K562 (cell line): Measurements from ENCODE around the gene C1RL.

Source experiments
- CTCF ChIP-seq, 3 experiments: IDR thresholded peaks in 2 of 3; conservative IDR thresholded peaks in 1 of 3; 2 replicates each; pipeline ENCODE4 v1.5.1; 2011 to 2012; ENCODE audit warnings: low read length in 3 of 3, mild to moderate bottlenecking in 3 of 3, control low read depth in 2 of 3, improper control_type of control experiment in 1 of 3, inconsistent platforms in 1 of 3, low read depth in 1 of 3, mixed read lengths in 1 of 3, moderate library complexity in 1 of 3; ENCODE audit not compliant: insufficient read depth in 2 of 3
- E2F5 ChIP-seq: sonication (generic); formaldehyde crosslinking; IDR thresholded peaks from 2 replicates; pipeline ENCODE4 v1.8.0; 2022; ENCODE audit warnings: mild to moderate bottlenecking, missing genetic modification reagents
- EHMT2 ChIP-seq: fragments of 450-650 bp; IDR thresholded peaks from 2 replicates; pipeline ENCODE4 v1.6.1; 2018; ENCODE audit warnings: antibody characterized with exemption
- FOXJ3 ChIP-seq: sonication (generic); formaldehyde crosslinking; IDR thresholded peaks from 2 replicates; pipeline ENCODE4 v1.4.0; 2020; ENCODE audit warnings: mild to moderate bottlenecking, missing genetic modification reagents
- IRF1 ChIP-seq: sonication (generic); formaldehyde crosslinking; IDR thresholded peaks from 2 replicates; pipeline ENCODE4 v1.8.0; 2022; ENCODE audit warnings: missing genetic modification reagents, mild to moderate bottlenecking, borderline replicate concordance
- MAFF ChIP-seq: IDR thresholded peaks from 2 replicates; pipeline ENCODE4 v1.6.1; 2012; ENCODE audit warnings: low read length, improper control_type of control experiment
- NCOA6 ChIP-seq: fragments of 450-650 bp; IDR thresholded peaks from 2 replicates; pipeline ENCODE4 v1.6.1; 2017; ENCODE audit warnings: mild to moderate bottlenecking
- NEUROD1 ChIP-seq: fragments of 150-350 bp; IDR thresholded peaks from 2 replicates; pipeline ENCODE4 v1.6.1; 2014; ENCODE audit warnings: borderline replicate concordance, low read length, low read depth; ENCODE audit not compliant: partially characterized antibody
- POU5F1 ChIP-seq: fragments of 150-350 bp; IDR thresholded peaks from 2 replicates; pipeline ENCODE4 v1.6.1; 2014; ENCODE audit warnings: borderline replicate concordance, low read length, low read depth, mild to moderate bottlenecking; ENCODE audit not compliant: partially characterized antibody
- TCF7 ChIP-seq: sonication (generic); IDR thresholded peaks from 2 replicates; pipeline ENCODE4 v1.6.1; 2016; ENCODE audit warnings: antibody characterized with exemption, borderline replicate concordance
- TCFL5 ChIP-seq: fragments of 250-450 bp; sonication (Bioruptor Pico); conservative IDR thresholded peaks from 2 replicates; pipeline ENCODE4 v1.6.1; 2021; ENCODE audit warnings: mild to moderate bottlenecking, moderate library complexity, matching md5 sums
- ZBTB17 ChIP-seq: fragments of 450-650 bp; formaldehyde crosslinking; IDR thresholded peaks from 2 replicates; pipeline ENCODE4 v1.4.0; 2020; ENCODE audit warnings: mild to moderate bottlenecking
- ZKSCAN8 ChIP-seq: fragments of 200-800 bp; sonication (Bioruptor generic); IDR thresholded peaks from 2 replicates; pipeline ENCODE4 v1.6.1; 2016; ENCODE audit warnings: missing genetic modification characterization, missing compliant biosample characterization

- TF ChIP-seq CTCF (IDR thresholded peaks at IDR 0.05 in 2 of 3, conservative IDR thresholded peaks at IDR 0.05 in 1 of 3; ENCODE audit: insufficient read depth in 2 of 3, low read depth in 1 of 3, low read length in 3 of 3): no peak
- TF ChIP-seq NEUROD1: no peak
- no peak for TF ChIP-seq TCFL5 (CRISPR knock-in tag)
- TF ChIP-seq ZKSCAN8: no peak
- TF ChIP-seq IRF1 (CRISPR knock-in tag): no peak
- no peak for TF ChIP-seq TCF7
- TF ChIP-seq EHMT2: no peak
- TF ChIP-seq FOXJ3 (CRISPR knock-in tag): no peak
- no peak for TF ChIP-seq E2F5
- TF ChIP-seq MAFF: no peak
- TF ChIP-seq NCOA6: no peak
- no peak for TF ChIP-seq POU5F1
- TF ChIP-seq ZBTB17 (CRISPR knock-in tag): no peak
Observed at GRCh38 chr12:7083125-7083524, 25.9 kb downstream of the C1RL start.
